K562 (cell line): ENCODE results near the gene ACY1. TPM values are rescaled to one million over a fixed set of nuclear protein-coding genes. Genes with fewer than 3 reads are reported as not detected.

ENCODE experiments used
- FIP1L1 ChIP-seq: fragments of 200-400 bp; formaldehyde crosslinking; IDR thresholded peaks from 2 replicates; pipeline ENCODE4 v1.6.1; 2018; ENCODE audit warnings: mild to moderate bottlenecking, low read depth, low read length; ENCODE audit not compliant: poor library complexity, severe bottlenecking
- ZNF696 ChIP-seq: fragments of 250-450 bp; sonication (Bioruptor Pico); conservative IDR thresholded peaks from 2 replicates; pipeline ENCODE4 v1.4.0; 2020; ENCODE audit warnings: mild to moderate bottlenecking, moderate library complexity
- polyA plus RNA-seq, 8 experiments: library from polyadenylated mRNA; depleted of rRNA in 4 of 8; stranded (reverse) in 5 of 8; unstranded in 3 of 8; fragments of >200 nt; fragmentation: Nextera tagmentation in 2 of 8; fragmentation: Illumina TruSeq in 1 of 8; extraction: Ambion mirVana in 2 of 8; extraction: Trizol in 1 of 8; gene quantifications; 2 replicates each; pipeline versions ENCODE4 v1.2.1 to v1.2.3, GENCODE V29; 2011 to 2014; ENCODE audit warnings: inconsistent platforms in 1 of 8, missing spikeins in 1 of 8
- total RNA-seq, 7 experiments: library from RNA; depleted of rRNA in 6 of 7; stranded (reverse); fragments of >200 nt in 6 of 7; fragmentation: Illumina TruSeq in 2 of 7; extraction: Trizol in 2 of 7; gene quantifications; 2 replicates each; pipeline versions ENCODE4 v1.2.1 to v1.2.3, GENCODE V29; 2011 to 2021; ENCODE audit warnings: low replicate concordance in 1 of 7
- TF ChIP-seq, protein P1 (sequence below): fragments of 450-650 bp; IDR thresholded peaks from 2 replicates; pipeline ENCODE4 v1.6.1; 2016; ENCODE audit warnings: mild to moderate bottlenecking, moderate library complexity
- TF ChIP-seq, protein P2 (sequence below): fragments of 250-450 bp; sonication (Bioruptor Pico); IDR thresholded peaks from 2 replicates; pipeline ENCODE4 v1.5.0; 2020; ENCODE audit warnings: mild to moderate bottlenecking

The ACY1 gene
- total and polyA plus RNA-seq, 9 of the 15 experiments (the other 6 are each of a cell fraction or from before 2014, with no cell fraction given): 70.7 to 195 (median 123) TPM

DNA sequence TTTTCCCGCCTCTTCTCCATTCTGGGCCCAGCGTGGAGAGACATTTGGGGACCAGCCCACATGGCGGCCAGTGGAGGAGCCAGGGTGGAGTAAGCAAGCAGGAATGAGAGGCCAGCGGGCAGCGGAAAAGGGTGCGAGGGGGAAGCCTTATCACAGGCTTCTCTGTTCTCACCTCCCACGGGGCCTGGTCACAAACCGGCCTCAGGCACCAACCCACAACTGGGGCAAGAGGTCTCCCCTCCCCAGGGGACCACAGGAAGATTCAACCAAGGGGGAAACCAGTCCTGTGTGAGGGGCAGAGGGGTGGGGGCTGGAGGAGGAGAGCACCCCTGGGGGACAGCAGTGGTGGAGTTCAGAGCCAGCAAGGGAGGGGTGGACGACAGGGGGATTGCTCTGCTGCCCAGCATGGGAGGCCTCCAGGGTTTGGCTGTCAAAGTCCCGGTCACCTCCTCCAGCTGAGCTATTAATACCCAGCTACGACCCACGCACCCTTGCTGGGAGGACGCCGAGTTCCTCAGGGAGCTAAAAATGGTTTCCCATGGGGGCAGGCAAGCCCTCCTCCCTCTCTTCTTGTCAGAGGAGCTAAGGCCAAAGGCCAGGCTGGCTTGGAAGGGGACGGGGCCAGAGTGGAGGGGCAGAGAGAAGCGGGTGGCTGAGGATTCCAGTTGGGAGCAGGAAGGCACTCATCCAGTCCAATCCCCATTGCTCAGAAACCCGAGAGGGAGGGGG lies 36.2 kb downstream of the ACY1 start (continued):
- TF ChIP-seq, protein P1, sequence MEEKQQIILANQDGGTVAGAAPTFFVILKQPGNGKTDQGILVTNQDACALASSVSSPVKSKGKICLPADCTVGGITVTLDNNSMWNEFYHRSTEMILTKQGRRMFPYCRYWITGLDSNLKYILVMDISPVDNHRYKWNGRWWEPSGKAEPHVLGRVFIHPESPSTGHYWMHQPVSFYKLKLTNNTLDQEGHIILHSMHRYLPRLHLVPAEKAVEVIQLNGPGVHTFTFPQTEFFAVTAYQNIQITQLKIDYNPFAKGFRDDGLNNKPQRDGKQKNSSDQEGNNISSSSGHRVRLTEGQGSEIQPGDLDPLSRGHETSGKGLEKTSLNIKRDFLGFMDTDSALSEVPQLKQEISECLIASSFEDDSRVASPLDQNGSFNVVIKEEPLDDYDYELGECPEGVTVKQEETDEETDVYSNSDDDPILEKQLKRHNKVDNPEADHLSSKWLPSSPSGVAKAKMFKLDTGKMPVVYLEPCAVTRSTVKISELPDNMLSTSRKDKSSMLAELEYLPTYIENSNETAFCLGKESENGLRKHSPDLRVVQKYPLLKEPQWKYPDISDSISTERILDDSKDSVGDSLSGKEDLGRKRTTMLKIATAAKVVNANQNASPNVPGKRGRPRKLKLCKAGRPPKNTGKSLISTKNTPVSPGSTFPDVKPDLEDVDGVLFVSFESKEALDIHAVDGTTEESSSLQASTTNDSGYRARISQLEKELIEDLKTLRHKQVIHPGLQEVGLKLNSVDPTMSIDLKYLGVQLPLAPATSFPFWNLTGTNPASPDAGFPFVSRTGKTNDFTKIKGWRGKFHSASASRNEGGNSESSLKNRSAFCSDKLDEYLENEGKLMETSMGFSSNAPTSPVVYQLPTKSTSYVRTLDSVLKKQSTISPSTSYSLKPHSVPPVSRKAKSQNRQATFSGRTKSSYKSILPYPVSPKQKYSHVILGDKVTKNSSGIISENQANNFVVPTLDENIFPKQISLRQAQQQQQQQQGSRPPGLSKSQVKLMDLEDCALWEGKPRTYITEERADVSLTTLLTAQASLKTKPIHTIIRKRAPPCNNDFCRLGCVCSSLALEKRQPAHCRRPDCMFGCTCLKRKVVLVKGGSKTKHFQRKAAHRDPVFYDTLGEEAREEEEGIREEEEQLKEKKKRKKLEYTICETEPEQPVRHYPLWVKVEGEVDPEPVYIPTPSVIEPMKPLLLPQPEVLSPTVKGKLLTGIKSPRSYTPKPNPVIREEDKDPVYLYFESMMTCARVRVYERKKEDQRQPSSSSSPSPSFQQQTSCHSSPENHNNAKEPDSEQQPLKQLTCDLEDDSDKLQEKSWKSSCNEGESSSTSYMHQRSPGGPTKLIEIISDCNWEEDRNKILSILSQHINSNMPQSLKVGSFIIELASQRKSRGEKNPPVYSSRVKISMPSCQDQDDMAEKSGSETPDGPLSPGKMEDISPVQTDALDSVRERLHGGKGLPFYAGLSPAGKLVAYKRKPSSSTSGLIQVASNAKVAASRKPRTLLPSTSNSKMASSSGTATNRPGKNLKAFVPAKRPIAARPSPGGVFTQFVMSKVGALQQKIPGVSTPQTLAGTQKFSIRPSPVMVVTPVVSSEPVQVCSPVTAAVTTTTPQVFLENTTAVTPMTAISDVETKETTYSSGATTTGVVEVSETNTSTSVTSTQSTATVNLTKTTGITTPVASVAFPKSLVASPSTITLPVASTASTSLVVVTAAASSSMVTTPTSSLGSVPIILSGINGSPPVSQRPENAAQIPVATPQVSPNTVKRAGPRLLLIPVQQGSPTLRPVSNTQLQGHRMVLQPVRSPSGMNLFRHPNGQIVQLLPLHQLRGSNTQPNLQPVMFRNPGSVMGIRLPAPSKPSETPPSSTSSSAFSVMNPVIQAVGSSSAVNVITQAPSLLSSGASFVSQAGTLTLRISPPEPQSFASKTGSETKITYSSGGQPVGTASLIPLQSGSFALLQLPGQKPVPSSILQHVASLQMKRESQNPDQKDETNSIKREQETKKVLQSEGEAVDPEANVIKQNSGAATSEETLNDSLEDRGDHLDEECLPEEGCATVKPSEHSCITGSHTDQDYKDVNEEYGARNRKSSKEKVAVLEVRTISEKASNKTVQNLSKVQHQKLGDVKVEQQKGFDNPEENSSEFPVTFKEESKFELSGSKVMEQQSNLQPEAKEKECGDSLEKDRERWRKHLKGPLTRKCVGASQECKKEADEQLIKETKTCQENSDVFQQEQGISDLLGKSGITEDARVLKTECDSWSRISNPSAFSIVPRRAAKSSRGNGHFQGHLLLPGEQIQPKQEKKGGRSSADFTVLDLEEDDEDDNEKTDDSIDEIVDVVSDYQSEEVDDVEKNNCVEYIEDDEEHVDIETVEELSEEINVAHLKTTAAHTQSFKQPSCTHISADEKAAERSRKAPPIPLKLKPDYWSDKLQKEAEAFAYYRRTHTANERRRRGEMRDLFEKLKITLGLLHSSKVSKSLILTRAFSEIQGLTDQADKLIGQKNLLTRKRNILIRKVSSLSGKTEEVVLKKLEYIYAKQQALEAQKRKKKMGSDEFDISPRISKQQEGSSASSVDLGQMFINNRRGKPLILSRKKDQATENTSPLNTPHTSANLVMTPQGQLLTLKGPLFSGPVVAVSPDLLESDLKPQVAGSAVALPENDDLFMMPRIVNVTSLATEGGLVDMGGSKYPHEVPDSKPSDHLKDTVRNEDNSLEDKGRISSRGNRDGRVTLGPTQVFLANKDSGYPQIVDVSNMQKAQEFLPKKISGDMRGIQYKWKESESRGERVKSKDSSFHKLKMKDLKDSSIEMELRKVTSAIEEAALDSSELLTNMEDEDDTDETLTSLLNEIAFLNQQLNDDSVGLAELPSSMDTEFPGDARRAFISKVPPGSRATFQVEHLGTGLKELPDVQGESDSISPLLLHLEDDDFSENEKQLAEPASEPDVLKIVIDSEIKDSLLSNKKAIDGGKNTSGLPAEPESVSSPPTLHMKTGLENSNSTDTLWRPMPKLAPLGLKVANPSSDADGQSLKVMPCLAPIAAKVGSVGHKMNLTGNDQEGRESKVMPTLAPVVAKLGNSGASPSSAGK: 0 out of 2 replicates have a peak, but pooled peaks have one; percentile 28
- TF ChIP-seq, protein P2, sequence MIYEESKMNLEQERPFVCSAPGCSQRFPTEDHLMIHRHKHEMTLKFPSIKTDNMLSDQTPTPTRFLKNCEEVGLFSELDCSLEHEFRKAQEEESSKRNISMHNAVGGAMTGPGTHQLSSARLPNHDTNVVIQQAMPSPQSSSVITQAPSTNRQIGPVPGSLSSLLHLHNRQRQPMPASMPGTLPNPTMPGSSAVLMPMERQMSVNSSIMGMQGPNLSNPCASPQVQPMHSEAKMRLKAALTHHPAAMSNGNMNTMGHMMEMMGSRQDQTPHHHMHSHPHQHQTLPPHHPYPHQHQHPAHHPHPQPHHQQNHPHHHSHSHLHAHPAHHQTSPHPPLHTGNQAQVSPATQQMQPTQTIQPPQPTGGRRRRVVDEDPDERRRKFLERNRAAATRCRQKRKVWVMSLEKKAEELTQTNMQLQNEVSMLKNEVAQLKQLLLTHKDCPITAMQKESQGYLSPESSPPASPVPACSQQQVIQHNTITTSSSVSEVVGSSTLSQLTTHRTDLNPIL: no peak
- TF ChIP-seq FIP1L1 (no peak), ZNF696 (CRISPR knock-in tag) (no peak)
